Keratinocyte (primary cell): ENCODE results near the gene THNSL1. TPM values are rescaled to one million over a fixed set of nuclear protein-coding genes. Genes with fewer than 3 reads are reported as not detected.

Experiments
- DNase-seq: peaks from one replicate; pipeline ENCODE4 v3.0.0-alpha.2; 2011; ENCODE audit warnings: low read depth, missing footprints, low spot score
- FAIRE-seq: peaks from 2 replicates; lab custom pipeline; 2011; peaks lifted over from hg19 to GRCh38; lab: Jason Lieb, UNC
- H2AFZ ChIP-seq: 2 replicates; pipeline ENCODE4 v1.6.0; 2012; ENCODE audit warnings: low read length, control low read depth, inconsistent platforms; ENCODE audit not compliant: control insufficient read depth
- H3K27ac ChIP-seq: 2 replicates; pipeline ENCODE4 v1.5.1; 2011; ENCODE audit warnings: low read length; ENCODE audit not compliant: control insufficient read depth, insufficient read depth
- H3K27me3 ChIP-seq: 3 replicates; pipeline ENCODE4 v1.6.0; 2011; ENCODE audit warnings: low read length; ENCODE audit not compliant: control insufficient read depth, insufficient read depth; ENCODE audit errors: extremely low read depth
- H3K36me3 ChIP-seq, 2 experiments: 2 replicates in 1 of 2; 3 replicates in 1 of 2; pipeline ENCODE4 v1.5.1; 2011; ENCODE audit warnings: low read length in 2 of 2, mild to moderate bottlenecking in 1 of 2; ENCODE audit not compliant: control insufficient read depth in 2 of 2, insufficient read depth in 2 of 2; ENCODE audit errors: extremely low read depth in 1 of 2
- H3K4me1 ChIP-seq: 3 replicates; pipeline ENCODE4 v1.5.1; 2011; ENCODE audit warnings: low read length; ENCODE audit not compliant: control insufficient read depth, insufficient read depth; ENCODE audit errors: extremely low read depth
- H3K4me2 ChIP-seq: 3 replicates; pipeline ENCODE4 v1.6.0; 2011; ENCODE audit warnings: low read depth, low read length; ENCODE audit not compliant: control insufficient read depth, insufficient read depth; ENCODE audit errors: extremely low read depth
- H3K4me3 ChIP-seq, 3 experiments: fragments of 200-600 bp in 1 of 3; sonication (generic) in 1 of 3; 2 replicates in 2 of 3; 3 replicates in 1 of 3; pipeline ENCODE4 v1.5.1; 2011 to 2016; ENCODE audit warnings: low read length in 3 of 3, mild to moderate bottlenecking in 3 of 3, control low read depth in 2 of 3, inconsistent platforms in 1 of 3, low read depth in 1 of 3, mixed read lengths in 1 of 3, mixed run types in 1 of 3, moderate library complexity in 1 of 3; ENCODE audit not compliant: control insufficient read depth in 2 of 3, insufficient read depth in 2 of 3; ENCODE audit errors: extremely low read depth in 1 of 3
- H3K79me2 ChIP-seq: 2 replicates; pipeline ENCODE4 v1.6.0; 2012; ENCODE audit warnings: low read length; ENCODE audit not compliant: control insufficient read depth, insufficient read depth
- H3K9ac ChIP-seq: 3 replicates; pipeline ENCODE4 v1.6.0; 2011; ENCODE audit warnings: low read length; ENCODE audit not compliant: control insufficient read depth, insufficient read depth; ENCODE audit errors: extremely low read depth
- H3K9me1 ChIP-seq: 3 replicates; pipeline ENCODE4 v1.6.0; 2011; ENCODE audit warnings: low read length; ENCODE audit not compliant: control insufficient read depth, insufficient read depth; ENCODE audit errors: extremely low read depth
- H3K9me3 ChIP-seq: 2 replicates; pipeline ENCODE4 v1.5.1; 2012; ENCODE audit warnings: low read depth, low read length; ENCODE audit not compliant: control insufficient read depth
- H4K20me1 ChIP-seq: 3 replicates; pipeline ENCODE4 v1.6.0; 2011; ENCODE audit warnings: low read length; ENCODE audit not compliant: control insufficient read depth, insufficient read depth; ENCODE audit errors: extremely low read depth
- CTCF ChIP-seq, 3 experiments: IDR thresholded peaks in 1 of 3; conservative IDR thresholded peaks in 1 of 3; optimal IDR thresholded peaks in 1 of 3; 2 replicates in 2 of 3; 3 replicates in 1 of 3; pipeline versions ENCODE3 to v1.5.1; 2011; ENCODE audit warnings: low read length in 3 of 3, mild to moderate bottlenecking in 3 of 3, moderate library complexity in 2 of 3, control low read depth in 1 of 3, inconsistent platforms in 1 of 3; ENCODE audit not compliant: insufficient read depth in 2 of 3; ENCODE audit errors: extremely low read depth in 1 of 3
- EZH2 ChIP-seq: IDR thresholded peaks from one replicate; pipeline ENCODE4 v1.6.1; 2012; ENCODE audit warnings: inconsistent platforms, mild to moderate bottlenecking, low read length, moderate library complexity
- dilution Hi-C: fragments of 300-500 bp; cut with MboI; formaldehyde crosslinking; loops from one replicate; pipeline ENCODE4 v1.7.0; 2020; ENCODE audit warnings: low sequenced_read_pairs; ENCODE audit not compliant: extremely low pct_ligation_motif_present
- polyA plus RNA-seq, 5 experiments: library from polyadenylated mRNA; depleted of rRNA in 3 of 5; stranded (reverse) in 3 of 5; stranded (forward) in 1 of 5; unstranded in 1 of 5; fragments of >200 nt; gene quantifications; 1 replicate in 1 of 5; 2 replicates in 3 of 5; 3 replicates in 1 of 5; pipeline versions ENCODE4 v1.2.1 to v1.2.3, GENCODE V29; 2011 to 2012; ENCODE audit warnings: missing spikeins in 2 of 5, low read depth in 1 of 5, low replicate concordance in 1 of 5

THNSL1 gene
- polyA plus RNA-seq, 1 donor (not counting 4 experiments of a cell fraction or from before 2014, with no cell fraction given): 4.1 TPM

GRCh38 chr10:25061711-25062449, 45.5 kb downstream of the THNSL1 start:
- H3K4me1 ChIP-seq: peaks cover 29% of the 10 kb centered on the region
- TF ChIP-seq EZH2: no peak
- no peak for TF ChIP-seq CTCF (optimal IDR thresholded peaks at IDR 0.05 in 1 of 3, IDR thresholded peaks at IDR 0.05 in 1 of 3, conservative IDR thresholded peaks at IDR 0.05 in 1 of 3; ENCODE audit: extremely low read depth in 1 of 3, insufficient read depth in 2 of 3, low read length in 3 of 3)
- H2AFZ ChIP-seq: peak overlapping the region; percentile 57
- DNase-seq (peak; percentile 33), FAIRE-seq (peak; percentile 13)
- H3K27ac ChIP-seq: peak overlapping the region; percentile 99
- H3K36me3 ChIP-seq: no peaks in the 10 kb centered on the region
- no peaks in the 10 kb centered on the region for H3K79me2 ChIP-seq
- peak overlapping the region; percentile 80 for H3K4me2 ChIP-seq
- H3K9ac ChIP-seq: peak overlapping the region; percentile 83
- dilution Hi-C loops: no loop called here
- H3K9me1 ChIP-seq: no peaks in the 10 kb centered on the region
- peak overlapping the region in 1 of 3 experiments; percentile 28 for H3K4me3 ChIP-seq
- no peaks in the 10 kb centered on the region for H4K20me1 ChIP-seq
- no peaks in the 10 kb centered on the region for H3K9me3 ChIP-seq
- H3K27me3 ChIP-seq: no peaks in the 10 kb centered on the region

GRCh38 chr10:25063157-25063556, 46.7 kb downstream of the THNSL1 start:
- Histone ChIP-seq H3K36me3 (no peaks in the 10 kb centered on the region), H3K9ac (peak overlapping the region; percentile 35), H3K4me1 (peaks cover 35% of the 10 kb centered on the region), H3K9me1 (no peaks in the 10 kb centered on the region), H3K27me3 (no peaks in the 10 kb centered on the region), H3K79me2 (no peaks in the 10 kb centered on the region), H3K4me2 (no peak overlapping the region), H4K20me1 (no peaks in the 10 kb centered on the region), H3K9me3 (no peaks in the 10 kb centered on the region), H2AFZ (no peak overlapping the region), H3K4me3 (no peak overlapping the region), H3K27ac (peak overlapping the region; percentile 99)
- dilution Hi-C loops: no loop called here
- FAIRE-seq (no peak), DNase-seq (no peak)
- TF ChIP-seq EZH2 (no peak), CTCF (optimal IDR thresholded peaks at IDR 0.05 in 1 of 3, IDR thresholded peaks at IDR 0.05 in 1 of 3, conservative IDR thresholded peaks at IDR 0.05 in 1 of 3; ENCODE audit: extremely low read depth in 1 of 3, insufficient read depth in 2 of 3, low read length in 3 of 3) (no peak)
